KMS-11 (cell line): ENCODE measurements around the gene METTL15.
"Not testable (repeated sequence)": the region's sequence is repeated elsewhere in the genome, so short reads cannot be mapped to it uniquely, and the experiment has no call there.

ENCODE experiments used
- H2AFZ ChIP-seq: fragments of 200-600 bp; sonication (generic); 2 replicates; pipeline ENCODE4 v1.6.1; 2016; ENCODE audit warnings: antibody characterized with exemption, mixed run types, low read depth
- H3K27ac ChIP-seq: fragments of 200-600 bp; sonication (generic); 2 replicates; pipeline ENCODE4 v1.6.1; 2016; ENCODE audit warnings: mild to moderate bottlenecking, mixed run types
- H3K27me3 ChIP-seq: fragments of 200-600 bp; sonication (generic); 2 replicates; pipeline ENCODE4 v1.6.1; 2017; ENCODE audit warnings: mild to moderate bottlenecking, low read depth, mixed run types, moderate library complexity; ENCODE audit not compliant: insufficient read depth
- H3K36me3 ChIP-seq: fragments of 200-600 bp; sonication (generic); 2 replicates; pipeline ENCODE4 v1.6.1; 2017; ENCODE audit warnings: mild to moderate bottlenecking, mixed run types; ENCODE audit not compliant: insufficient read depth
- H3K4me1 ChIP-seq: fragments of 200-600 bp; sonication (generic); 2 replicates; pipeline ENCODE4 v1.6.1; 2016; ENCODE audit warnings: mild to moderate bottlenecking, low read depth, mixed run types; ENCODE audit not compliant: poor library complexity, severe bottlenecking
- H3K4me2 ChIP-seq: fragments of 200-600 bp; sonication (generic); 2 replicates; pipeline ENCODE4 v1.7.0; 2016; ENCODE audit warnings: mild to moderate bottlenecking, mixed run types
- H3K4me3 ChIP-seq: fragments of 200-600 bp; sonication (generic); IDR thresholded peaks from 2 replicates; pipeline ENCODE4 v1.6.1; 2017; ENCODE audit warnings: low read depth, low read length, mixed read lengths; ENCODE audit not compliant: insufficient read depth
- H3K79me2 ChIP-seq: fragments of 200-600 bp; sonication (generic); 2 replicates; pipeline ENCODE4 v1.6.1; 2016; ENCODE audit warnings: low read depth, mixed run types; ENCODE audit not compliant: insufficient read depth
- H3K9ac ChIP-seq: fragments of 200-600 bp; sonication (generic); 2 replicates; pipeline ENCODE4 v1.6.1; 2016; ENCODE audit warnings: mild to moderate bottlenecking, mixed run types
- H4K20me1 ChIP-seq: fragments of 200-600 bp; sonication (generic); 2 replicates; pipeline ENCODE4 v1.6.1; 2016; ENCODE audit warnings: mild to moderate bottlenecking, mixed run types; ENCODE audit not compliant: insufficient read depth
- TF ChIP-seq, protein P1 (sequence below): fragments of 200-600 bp; sonication (generic); conservative IDR thresholded peaks from 2 replicates; pipeline ENCODE4 v1.6.1; 2017; ENCODE audit warnings: low read depth, mild to moderate bottlenecking, antibody characterized with exemption, low read length, moderate library complexity, mixed read lengths

METTL15 gene

DNA sequence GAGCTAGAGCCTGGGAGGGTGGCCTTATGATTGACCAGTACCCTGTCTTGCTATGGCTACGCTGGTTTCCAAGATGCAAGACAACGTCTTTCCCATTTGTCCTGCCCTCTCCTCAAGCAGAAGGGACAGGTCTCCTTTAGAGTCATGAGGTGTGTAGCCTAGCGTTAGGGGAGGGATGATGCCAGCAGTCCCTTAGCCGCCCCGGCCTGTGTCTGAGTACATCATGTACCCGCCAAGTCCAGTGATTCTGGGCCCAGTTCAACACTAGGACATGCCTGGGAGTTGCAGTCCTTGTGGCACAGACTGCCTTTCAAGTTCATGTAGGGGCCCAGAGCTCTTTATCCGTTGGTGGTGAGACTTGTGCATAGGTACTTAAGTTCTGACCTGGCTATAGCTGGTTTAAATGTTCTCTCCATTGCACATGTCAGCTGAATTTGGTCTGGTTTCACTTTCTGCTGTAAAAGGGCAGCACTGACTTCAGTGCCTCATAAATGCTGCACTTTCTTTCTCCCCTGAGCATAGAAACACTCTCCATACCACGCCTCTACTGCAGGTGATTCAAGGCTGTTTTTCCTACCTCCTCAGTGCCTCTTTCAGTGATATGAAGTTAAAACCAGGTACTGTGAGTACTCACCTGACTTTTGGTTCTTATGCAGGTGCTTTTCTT, 151.1 kb downstream of the METTL15 start:
- Histone ChIP-seq H3K4me3 (no peak overlapping the region), H3K79me2 (no peaks in the 10 kb centered on the region), H3K27me3 (no peaks in the 10 kb centered on the region), H3K9ac (no peak overlapping the region), H2AFZ (no peak overlapping the region), H3K36me3 (no peaks in the 10 kb centered on the region), H4K20me1 (no peaks in the 10 kb centered on the region), H3K4me1 (peaks cover 24% of the 10 kb centered on the region), H3K4me2 (peak overlapping the region; percentile 49; the same call in 1 of the 2 replicates), H3K27ac (peak overlapping the region; percentile 37; the same call in 1 of the 2 replicates)
- TF ChIP-seq, protein P1, sequence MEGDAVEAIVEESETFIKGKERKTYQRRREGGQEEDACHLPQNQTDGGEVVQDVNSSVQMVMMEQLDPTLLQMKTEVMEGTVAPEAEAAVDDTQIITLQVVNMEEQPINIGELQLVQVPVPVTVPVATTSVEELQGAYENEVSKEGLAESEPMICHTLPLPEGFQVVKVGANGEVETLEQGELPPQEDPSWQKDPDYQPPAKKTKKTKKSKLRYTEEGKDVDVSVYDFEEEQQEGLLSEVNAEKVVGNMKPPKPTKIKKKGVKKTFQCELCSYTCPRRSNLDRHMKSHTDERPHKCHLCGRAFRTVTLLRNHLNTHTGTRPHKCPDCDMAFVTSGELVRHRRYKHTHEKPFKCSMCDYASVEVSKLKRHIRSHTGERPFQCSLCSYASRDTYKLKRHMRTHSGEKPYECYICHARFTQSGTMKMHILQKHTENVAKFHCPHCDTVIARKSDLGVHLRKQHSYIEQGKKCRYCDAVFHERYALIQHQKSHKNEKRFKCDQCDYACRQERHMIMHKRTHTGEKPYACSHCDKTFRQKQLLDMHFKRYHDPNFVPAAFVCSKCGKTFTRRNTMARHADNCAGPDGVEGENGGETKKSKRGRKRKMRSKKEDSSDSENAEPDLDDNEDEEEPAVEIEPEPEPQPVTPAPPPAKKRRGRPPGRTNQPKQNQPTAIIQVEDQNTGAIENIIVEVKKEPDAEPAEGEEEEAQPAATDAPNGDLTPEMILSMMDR, result no peak

DNA sequence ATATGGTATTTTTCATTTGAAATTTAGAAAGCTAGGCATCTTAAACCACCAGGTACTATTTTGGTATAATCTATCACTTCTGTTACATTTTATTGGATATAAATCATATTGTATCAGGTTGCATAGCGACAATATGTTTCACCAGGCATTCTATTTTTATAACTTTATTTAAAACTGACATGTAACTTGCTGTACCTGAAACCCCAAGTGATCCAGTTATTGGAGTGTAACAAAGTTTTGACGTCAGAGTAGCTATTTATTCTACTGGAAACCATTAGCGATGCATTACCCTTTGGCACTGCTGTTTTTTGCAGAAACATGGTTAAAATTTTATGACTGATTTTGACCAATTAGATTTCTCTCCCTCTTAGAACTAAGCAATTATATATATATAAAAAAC, 160.7 kb downstream of the METTL15 start:
- H3K27me3 ChIP-seq, result no peaks in the 10 kb centered on the region
- H3K27ac ChIP-seq, result no peak overlapping the region
- no peaks in the 10 kb centered on the region for H3K36me3 ChIP-seq
- no peaks in the 10 kb centered on the region for H4K20me1 ChIP-seq
- H3K9ac ChIP-seq, result no peak overlapping the region
- TF ChIP-seq, protein P1, result no peak
- H3K79me2 ChIP-seq, result no peaks in the 10 kb centered on the region
- no peak overlapping the region for H2AFZ ChIP-seq
- no peak overlapping the region for H3K4me3 ChIP-seq
- H3K4me1 ChIP-seq, result no peaks in the 10 kb centered on the region
- H3K4me2 ChIP-seq, result no peak overlapping the region

DNA sequence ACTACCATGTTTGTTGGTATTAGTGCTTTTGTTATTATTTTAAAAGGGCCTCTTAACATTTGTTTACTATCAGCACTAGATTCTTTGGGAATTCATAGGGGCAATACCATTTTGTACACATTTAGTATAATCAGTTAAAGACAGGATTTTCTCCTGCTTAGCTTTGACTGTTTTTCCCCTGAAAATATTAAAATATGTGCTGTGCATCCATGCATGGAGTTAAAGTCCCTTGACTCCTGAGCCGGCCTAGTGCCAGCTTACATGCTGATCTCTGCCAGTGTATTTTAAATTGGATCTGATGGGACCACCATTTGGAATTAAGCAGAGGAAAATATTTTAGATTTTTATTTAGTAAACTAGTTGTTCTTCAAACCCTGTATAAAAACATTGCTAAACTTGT, 161.4 kb downstream of the METTL15 start:
- TF ChIP-seq, protein P1, result no peak
- Histone ChIP-seq H3K4me2 (no peak overlapping the region), H2AFZ (no peak overlapping the region), H4K20me1 (no peaks in the 10 kb centered on the region), H3K27me3 (no peaks in the 10 kb centered on the region), H3K79me2 (no peaks in the 10 kb centered on the region), H3K4me3 (no peak overlapping the region), H3K4me1 (no peaks in the 10 kb centered on the region), H3K9ac (no peak overlapping the region), H3K36me3 (no peaks in the 10 kb centered on the region), H3K27ac (no peak overlapping the region)

DNA sequence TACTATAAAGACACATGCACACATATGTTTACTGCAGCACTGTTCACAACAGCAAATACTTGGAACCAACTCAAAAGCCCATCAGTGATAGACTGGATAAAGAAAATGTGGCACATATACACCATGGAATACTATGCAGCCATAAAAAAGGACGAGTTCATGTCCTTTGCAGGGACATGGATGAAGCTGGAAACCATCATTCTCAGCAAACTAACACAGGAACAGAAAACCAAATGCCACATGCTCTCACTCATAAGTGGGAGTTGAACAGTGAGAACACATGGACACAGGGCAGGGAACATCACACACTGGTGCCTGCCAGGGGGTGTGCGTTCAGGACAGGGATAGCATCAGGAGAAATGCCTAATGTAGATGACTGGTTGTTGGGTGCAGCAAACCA, 164.1 kb downstream of the METTL15 start:
- H3K36me3 ChIP-seq, H3K27ac ChIP-seq, H3K4me1 ChIP-seq, H4K20me1 ChIP-seq, H2AFZ ChIP-seq, H3K4me3 ChIP-seq, H3K27me3 ChIP-seq, H3K4me2 ChIP-seq, H3K79me2 ChIP-seq, H3K9ac ChIP-seq: not testable (repeated sequence)

DNA sequence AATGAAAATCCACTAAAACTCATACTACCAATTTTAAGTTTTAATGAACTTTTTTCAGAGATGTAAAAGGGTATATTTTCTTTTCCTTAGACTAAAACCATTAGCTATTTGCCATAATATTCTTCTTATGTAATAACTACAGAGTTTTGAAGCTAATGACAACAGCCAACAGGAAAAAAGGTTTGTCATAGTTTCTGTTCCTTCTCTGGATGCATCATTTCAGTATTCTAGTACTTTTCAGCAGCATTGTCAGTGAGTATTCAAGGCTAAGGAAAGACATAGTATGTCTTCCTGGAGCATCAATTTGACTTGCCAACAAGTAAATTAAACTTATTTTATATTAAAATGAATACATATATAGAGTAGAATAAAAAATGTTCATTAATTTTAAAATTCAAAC, 166.0 kb downstream of the METTL15 start:
- Histone ChIP-seq H2AFZ (no peak overlapping the region), H3K4me2 (no peak overlapping the region), H3K27me3 (no peaks in the 10 kb centered on the region), H3K4me3 (no peak overlapping the region), H3K4me1 (no peaks in the 10 kb centered on the region), H3K36me3 (no peaks in the 10 kb centered on the region), H3K79me2 (no peaks in the 10 kb centered on the region), H3K27ac (no peak overlapping the region), H3K9ac (no peak overlapping the region), H4K20me1 (no peaks in the 10 kb centered on the region)
- TF ChIP-seq, protein P1, result no peak
